IgD-negative memory B cell (primary cell): Measurements from ENCODE around the gene ZNF544. TPM values are rescaled to one million over a fixed set of nuclear protein-coding genes. Genes with fewer than 3 reads are reported as not detected.

ENCODE experiments used
- H3K27ac Mint-ChIP-seq, 3 donors: one replicate each; pipeline ENCODE4 v1.8.0; 2020 to 2022; ENCODE audit warnings: mild to moderate bottlenecking in 3 of 3, mixed read lengths in 3 of 3, moderate library complexity in 1 of 3
- H3K27me3 Mint-ChIP-seq: one replicate; pipeline ENCODE4 v1.8.0; 2021; ENCODE audit warnings: mixed read lengths
- H3K36me3 Mint-ChIP-seq: one replicate; pipeline ENCODE4 v1.8.0; 2020; ENCODE audit warnings: mild to moderate bottlenecking, mixed read lengths
- H3K4me1 Mint-ChIP-seq, 3 donors: one replicate each; pipeline ENCODE4 v1.8.0; 2020 to 2022; ENCODE audit warnings: mixed read lengths in 3 of 3, mild to moderate bottlenecking in 1 of 3
- H3K4me3 Mint-ChIP-seq, 4 donors: one replicate each; pipeline ENCODE4 v1.8.0; 2020 to 2022; ENCODE audit warnings: mild to moderate bottlenecking in 4 of 4, mixed read lengths in 4 of 4, moderate library complexity in 3 of 4
- H3K9me3 Mint-ChIP-seq, 3 donors: one replicate each; pipeline ENCODE4 v1.8.0; 2020 to 2021; ENCODE audit warnings: mixed read lengths in 3 of 3, mild to moderate bottlenecking in 1 of 3
- polyA plus RNA-seq: library from polyadenylated mRNA; unstranded; fragments of 300-500 nt; fragmentation: Illumina TruSeq; gene quantifications from one replicate; pipeline ENCODE4 v1.2.3, GENCODE V29; 2021

Gene ZNF544
- polyA plus RNA-seq, 1 donor from 2014 or later = 32.4 TPM

GRCh38 chr19:58274771-58275201 is 46.1 kb downstream of the ZNF544 start:
- no peak overlapping the region for H3K27ac Mint-ChIP-seq
- peak overlapping the region in 2 of 4 donors; percentile 25 to 71 for H3K4me3 Mint-ChIP-seq
- no peaks in the 10 kb centered on the region for H3K27me3 Mint-ChIP-seq
- peaks cover 8 to 19% (median 8%) of the 10 kb centered on the region in 3 donors for H3K9me3 Mint-ChIP-seq
- peaks cover 7 to 13% (median 11%) of the 10 kb centered on the region in 3 donors for H3K4me1 Mint-ChIP-seq
- peaks cover 27% of the 10 kb centered on the region for H3K36me3 Mint-ChIP-seq

DNA sequence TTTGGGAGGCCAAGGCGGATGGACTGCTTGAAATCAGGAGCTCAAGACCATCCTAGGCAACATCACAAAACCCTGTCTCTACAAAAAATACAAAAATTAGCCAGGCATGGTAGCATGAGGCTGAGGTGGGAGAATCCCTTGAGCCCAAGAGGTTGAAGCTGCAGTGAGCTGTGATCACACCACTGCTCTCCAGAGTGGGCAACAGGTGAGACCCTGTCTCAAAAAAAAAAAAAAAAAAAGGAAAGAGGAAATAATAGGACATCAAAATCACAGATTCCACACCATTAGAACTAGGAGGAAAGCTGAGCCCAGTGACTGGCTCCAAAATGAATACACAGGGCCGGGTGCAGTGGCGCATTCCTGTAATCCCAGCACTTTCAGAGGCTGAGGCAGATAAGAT is 46.9 kb downstream of the ZNF544 start:
- Mint-ChIP-seq H3K4me1 (peaks cover 7 to 21% (median 18%) of the 10 kb centered on the region in 3 donors), H3K27ac (no peak overlapping the region), H3K27me3 (no peaks in the 10 kb centered on the region), H3K4me3 (peak overlapping the region in 1 of 4 donors; percentile 52), H3K9me3 (peaks cover 8 to 17% (median 8%) of the 10 kb centered on the region in 3 donors), H3K36me3 (peaks cover 23% of the 10 kb centered on the region)

DNA sequence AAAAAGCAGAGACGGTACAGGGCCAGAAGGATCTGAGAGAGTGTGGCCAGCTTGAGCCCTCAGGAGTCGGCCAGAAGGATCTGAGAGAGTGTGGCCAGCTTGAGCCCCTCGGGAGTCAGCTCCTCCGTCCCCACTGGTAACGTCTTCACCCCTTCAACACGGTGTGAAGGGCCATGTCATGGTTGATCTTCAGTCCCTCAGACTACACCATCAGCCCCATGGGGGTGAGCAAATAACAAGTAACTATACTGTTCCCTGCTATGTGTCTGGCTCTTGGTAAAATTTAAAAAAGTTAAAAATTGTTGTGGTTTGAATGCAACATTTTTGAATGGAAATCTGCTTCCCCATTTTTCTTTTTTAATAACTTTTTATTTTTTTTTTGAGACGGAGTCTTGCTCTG is 48.5 kb downstream of the ZNF544 start:
- Mint-ChIP-seq H3K4me1 (peaks cover 7 to 27% (median 25%) of the 10 kb centered on the region in 3 donors), H3K9me3 (peaks cover 6 to 10% (median 8%) of the 10 kb centered on the region in 3 donors), H3K27ac (peak overlapping the region in 1 of 3 donors; percentile 70), H3K27me3 (no peaks in the 10 kb centered on the region), H3K4me3 (peak overlapping the region in 3 of 4 donors; percentile 58 to 74 (median 72)), H3K36me3 (peaks cover 14% of the 10 kb centered on the region)

- no peaks in the 10 kb centered on the region for H3K27me3 Mint-ChIP-seq
- H3K9me3 Mint-ChIP-seq = peaks cover 6 to 10% (median 8%) of the 10 kb centered on the region in 3 donors
- H3K36me3 Mint-ChIP-seq = peaks cover 14% of the 10 kb centered on the region
- peak overlapping the region; percentile 89 to 98 (median 94) for H3K4me3 Mint-ChIP-seq
- H3K27ac Mint-ChIP-seq = peak overlapping the region; percentile 79 to 97 (median 88)
- H3K4me1 Mint-ChIP-seq = peaks cover 7 to 27% (median 26%) of the 10 kb centered on the region in 3 donors
Measured at GRCh38 chr19:58277748-58278540, 49.2 kb downstream of the ZNF544 start.

GRCh38 chr19:58278541-58279041 is 49.9 kb downstream of the ZNF544 start, which contains the start of gene ZNF8:
TSS of gene ZNF8 (plus strand) at chr19:58278955. CDS start at chr19:58279082, 127 bp downstream.
- H3K36me3 Mint-ChIP-seq = peaks cover 18% of the 10 kb centered on the region
- H3K27me3 Mint-ChIP-seq = no peaks in the 10 kb centered on the region
- peaks cover 6 to 10% (median 8%) of the 10 kb centered on the region in 3 donors for H3K9me3 Mint-ChIP-seq
- H3K27ac Mint-ChIP-seq = peak within 1 kb of the TSS; percentile 79 to 97 (median 88)
- peaks cover 7 to 27% (median 26%) of the 10 kb centered on the region in 3 donors for H3K4me1 Mint-ChIP-seq
- peak within 1 kb of the TSS; percentile 89 to 98 (median 94) for H3K4me3 Mint-ChIP-seq

DNA sequence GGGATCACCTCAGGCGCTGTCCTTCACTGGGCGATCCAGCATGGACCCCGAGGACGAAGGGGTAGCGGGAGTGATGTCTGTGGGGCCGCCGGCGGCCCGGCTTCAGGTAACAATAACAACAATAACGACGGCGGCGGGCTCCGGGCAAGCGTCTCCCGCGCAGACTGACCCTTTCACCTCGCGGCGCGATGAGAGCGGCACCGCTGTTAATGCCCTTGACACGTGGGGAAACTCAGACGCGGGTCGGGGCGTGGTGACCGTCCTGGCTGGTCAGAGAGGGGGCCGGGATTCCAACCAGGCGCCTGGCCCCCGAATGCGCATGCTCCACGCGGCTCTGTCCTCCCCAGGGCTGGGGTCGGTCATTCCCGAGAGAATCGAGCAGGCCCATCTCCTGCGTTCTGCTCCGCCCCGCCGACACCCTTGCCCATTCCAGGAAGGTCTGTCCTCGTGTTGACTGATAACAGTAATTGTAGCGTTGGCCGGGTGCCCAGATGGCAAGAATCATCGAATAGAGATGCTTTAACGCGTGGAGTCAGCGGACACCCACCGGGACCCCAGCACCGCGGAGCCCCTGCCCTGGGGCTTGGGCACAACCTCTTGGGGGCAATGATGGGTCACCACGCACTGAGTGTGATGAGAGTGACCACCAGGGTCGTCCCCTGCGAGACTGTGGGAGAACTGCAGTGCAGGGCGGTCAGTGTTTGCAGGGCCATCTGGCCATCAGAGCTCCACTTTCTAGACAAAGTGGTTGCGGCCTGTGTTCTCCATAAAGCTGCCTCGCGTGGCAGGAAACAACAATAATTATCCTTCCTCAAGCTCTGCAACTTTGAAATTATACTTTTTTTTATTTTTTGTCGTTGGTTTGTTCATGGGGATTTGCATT is 50.6 kb downstream of the ZNF544 start:
- H3K27ac Mint-ChIP-seq = peak overlapping the region; percentile 79 to 97 (median 88)
- H3K4me1 Mint-ChIP-seq = peaks cover 7 to 27% (median 26%) of the 10 kb centered on the region in 3 donors
- H3K27me3 Mint-ChIP-seq = no peaks in the 10 kb centered on the region
- peaks cover 5 to 9% (median 6%) of the 10 kb centered on the region in 3 donors for H3K9me3 Mint-ChIP-seq
- peak overlapping the region; percentile 89 to 98 (median 94) for H3K4me3 Mint-ChIP-seq
- peaks cover 20% of the 10 kb centered on the region for H3K36me3 Mint-ChIP-seq

DNA sequence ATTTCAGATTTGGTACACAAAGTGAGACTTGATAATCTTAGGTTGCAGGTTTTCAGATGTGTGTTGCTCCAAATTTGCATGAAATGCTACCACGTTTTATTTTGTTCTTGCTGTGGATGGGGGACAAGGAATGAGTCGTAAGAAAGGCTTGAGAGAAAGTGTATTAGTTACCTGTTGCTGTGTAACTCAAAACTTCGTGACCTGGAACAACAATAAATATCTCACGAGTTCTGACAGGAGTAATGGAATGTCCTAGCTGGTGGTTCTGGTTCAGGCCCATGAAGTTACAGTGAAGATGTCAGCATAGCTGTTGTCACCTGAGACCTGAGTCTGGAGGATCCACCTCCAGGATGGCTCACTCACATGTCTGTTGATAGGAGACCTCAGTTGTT is 51.2 kb downstream of the ZNF544 start:
- Mint-ChIP-seq H3K27ac (no peak overlapping the region), H3K27me3 (no peaks in the 10 kb centered on the region), H3K9me3 (peaks cover 0 to 4% (median 3%) of the 10 kb centered on the region in 3 donors), H3K36me3 (peaks cover 16% of the 10 kb centered on the region), H3K4me1 (peaks cover 5 to 27% (median 26%) of the 10 kb centered on the region in 3 donors), H3K4me3 (peak overlapping the region; percentile 89 to 98 (median 94))

DNA sequence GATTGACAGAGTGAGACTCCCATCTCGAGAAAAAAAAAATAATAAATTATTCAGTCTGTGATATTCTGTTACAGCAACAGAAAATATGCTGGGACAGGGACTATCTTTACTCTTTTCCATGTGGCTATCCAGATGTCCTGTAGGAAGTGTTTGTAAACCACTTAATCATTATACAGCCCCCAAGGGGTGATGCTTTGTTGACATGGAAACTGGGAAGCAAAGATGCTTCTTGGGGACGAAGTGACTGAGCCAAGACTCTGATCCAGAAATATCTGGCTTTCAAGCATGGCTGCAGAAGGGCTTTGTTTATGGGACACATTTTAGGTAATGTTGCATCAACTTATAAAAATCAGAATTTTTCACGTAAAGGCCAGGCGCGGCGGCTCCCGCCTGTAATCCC is 55.5 kb downstream of the ZNF544 start:
- H3K4me1 Mint-ChIP-seq = peaks cover 2 to 17% (median 16%) of the 10 kb centered on the region in 3 donors
- H3K36me3 Mint-ChIP-seq = peaks cover 10% of the 10 kb centered on the region
- no peaks in the 10 kb centered on the region for H3K9me3 Mint-ChIP-seq
- H3K4me3 Mint-ChIP-seq = no peak overlapping the region
- H3K27me3 Mint-ChIP-seq = no peaks in the 10 kb centered on the region
- no peak overlapping the region for H3K27ac Mint-ChIP-seq

DNA sequence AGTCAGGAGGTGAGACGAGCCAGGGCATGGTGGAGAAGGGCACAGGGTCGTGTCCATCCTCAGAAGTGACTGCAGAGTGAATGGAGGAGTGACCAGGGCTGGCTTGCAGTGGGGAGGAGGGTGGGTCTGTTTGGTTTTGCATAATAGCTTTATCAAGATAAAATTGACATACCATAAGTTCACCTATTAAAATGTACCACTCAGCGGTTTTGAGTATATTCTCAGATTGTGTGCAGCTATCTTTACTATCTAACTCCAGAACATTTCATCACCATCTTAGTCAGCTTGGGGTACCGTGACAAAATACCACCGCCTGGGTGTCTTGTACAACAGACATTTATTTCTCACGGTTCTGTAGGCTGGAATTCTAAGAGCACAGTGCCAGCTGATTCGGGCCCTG is 63.2 kb downstream of the ZNF544 start:
- no peak overlapping the region for H3K4me3 Mint-ChIP-seq
- H3K4me1 Mint-ChIP-seq = peaks cover 0 to 1% (median 0%) of the 10 kb centered on the region in 3 donors
- no peak overlapping the region for H3K27ac Mint-ChIP-seq
- peaks cover 10 to 11% (median 10%) of the 10 kb centered on the region in 3 donors for H3K9me3 Mint-ChIP-seq
- no peaks in the 10 kb centered on the region for H3K27me3 Mint-ChIP-seq
- H3K36me3 Mint-ChIP-seq = peaks cover 28% of the 10 kb centered on the region

DNA sequence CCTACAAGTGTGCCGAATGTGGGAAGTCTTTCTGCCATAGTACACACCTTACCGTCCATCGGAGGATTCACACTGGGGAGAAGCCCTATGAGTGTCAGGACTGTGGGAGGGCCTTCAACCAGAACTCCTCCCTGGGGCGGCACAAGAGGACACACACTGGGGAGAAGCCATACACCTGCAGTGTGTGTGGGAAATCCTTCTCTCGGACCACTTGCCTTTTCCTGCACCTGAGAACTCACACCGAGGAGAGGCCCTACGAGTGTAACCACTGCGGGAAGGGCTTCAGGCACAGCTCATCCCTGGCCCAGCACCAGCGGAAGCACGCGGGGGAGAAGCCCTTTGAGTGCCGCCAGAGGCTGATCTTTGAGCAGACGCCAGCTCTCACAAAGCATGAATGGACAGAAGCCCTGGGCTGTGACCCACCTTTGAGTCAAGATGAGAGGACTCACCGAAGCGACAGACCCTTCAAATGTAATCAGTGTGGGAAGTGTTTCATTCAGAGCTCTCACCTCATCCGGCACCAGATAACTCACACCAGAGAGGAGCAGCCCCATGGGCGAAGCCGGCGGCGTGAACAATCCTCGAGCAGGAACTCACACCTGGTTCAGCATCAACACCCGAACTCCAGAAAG is 66.1 kb downstream of the ZNF544 start:
- Mint-ChIP-seq H3K36me3 (peaks cover 31% of the 10 kb centered on the region), H3K4me3 (peak overlapping the region in 1 of 4 donors; percentile 9), H3K9me3 (peaks cover 7 to 11% (median 10%) of the 10 kb centered on the region in 3 donors), H3K4me1 (peaks cover 0 to 1% (median 0%) of the 10 kb centered on the region in 3 donors), H3K27ac (no peak overlapping the region), H3K27me3 (no peaks in the 10 kb centered on the region)

GRCh38 chr19:58296104-58296503 is 67.4 kb downstream of the ZNF544 start:
- Mint-ChIP-seq H3K4me3 (no peak overlapping the region), H3K27me3 (no peaks in the 10 kb centered on the region), H3K36me3 (peaks cover 30% of the 10 kb centered on the region), H3K4me1 (peaks cover 0 to 1% (median 0%) of the 10 kb centered on the region in 3 donors), H3K9me3 (peaks cover 10 to 13% (median 10%) of the 10 kb centered on the region in 3 donors), H3K27ac (peak overlapping the region in 1 of 3 donors; percentile 39)

GRCh38 chr19:58300620-58301019 is 71.9 kb downstream of the ZNF544 start:
- Mint-ChIP-seq H3K27me3 (no peaks in the 10 kb centered on the region), H3K4me1 (peaks cover 8 to 11% (median 10%) of the 10 kb centered on the region in 3 donors), H3K27ac (peak overlapping the region in 1 of 3 donors; percentile 57), H3K9me3 (peaks cover 0 to 6% (median 3%) of the 10 kb centered on the region in 3 donors), H3K36me3 (peaks cover 16% of the 10 kb centered on the region), H3K4me3 (peak overlapping the region in 1 of 4 donors; percentile 43)

DNA sequence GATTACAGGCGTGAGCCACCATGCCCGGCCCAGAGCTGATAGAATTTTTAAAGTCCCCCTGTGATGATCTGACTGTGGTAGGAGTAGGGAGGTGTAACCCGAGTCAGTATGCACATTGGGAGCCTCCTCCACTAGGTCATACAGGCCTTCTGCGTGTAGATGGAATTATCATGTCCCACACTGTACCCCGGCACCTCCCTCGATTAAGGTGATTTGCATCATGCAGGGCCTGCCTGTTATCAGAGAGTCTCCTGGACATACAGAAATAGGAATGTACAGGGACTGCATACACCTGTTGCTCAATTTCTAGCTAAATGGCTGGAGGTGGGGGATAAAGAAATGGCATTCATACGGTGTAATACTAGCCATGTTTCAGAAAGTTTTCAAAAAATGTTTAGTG is 75.5 kb downstream of the ZNF544 start:
- Mint-ChIP-seq H3K27ac (peak overlapping the region; percentile 85 to 99 (median 99)), H3K4me3 (peak overlapping the region; percentile 94 to 100 (median 99)), H3K4me1 (peaks cover 16 to 28% (median 18%) of the 10 kb centered on the region in 3 donors), H3K36me3 (peaks cover 8% of the 10 kb centered on the region), H3K9me3 (peaks cover 0 to 6% (median 3%) of the 10 kb centered on the region in 3 donors), H3K27me3 (no peaks in the 10 kb centered on the region)

DNA sequence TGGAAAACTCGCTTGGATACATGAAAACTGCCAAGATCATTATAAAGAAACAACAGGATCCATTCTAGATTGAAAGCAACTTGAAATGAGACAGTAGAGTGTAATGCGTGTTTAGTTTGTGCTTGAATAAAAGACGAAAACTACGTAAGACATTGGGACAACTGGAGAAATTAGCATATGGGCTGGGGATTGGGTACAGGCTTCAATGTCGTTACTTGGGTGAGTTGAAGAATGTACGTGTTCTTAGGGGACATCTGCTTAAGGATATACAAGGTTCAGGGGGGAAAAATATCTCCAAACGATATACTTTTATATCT is 76.0 kb downstream of the ZNF544 start:
- Mint-ChIP-seq H3K36me3 (peaks cover 7% of the 10 kb centered on the region), H3K4me1 (peaks cover 16 to 28% (median 18%) of the 10 kb centered on the region in 3 donors), H3K4me3 (peak overlapping the region; percentile 94 to 100 (median 99))

More for the DNA sequence above, 76.0 kb downstream of the ZNF544 start:
- Mint-ChIP-seq H3K27ac (peak overlapping the region; percentile 85 to 99 (median 99)), H3K9me3 (peaks cover 0 to 6% (median 3%) of the 10 kb centered on the region in 3 donors), H3K27me3 (no peaks in the 10 kb centered on the region)
